Esophagus squamous epithelium (tissue), 4 donors: ENCODE measurements around the gene ZNF765.

Experiments used
- CTCF ChIP-seq, 6 experiments: fragments of 450-650 bp in 4 of 6; fragments of 200-600 bp in 2 of 6; sonication (generic) in 2 of 6; IDR thresholded peaks; one replicate each; pipeline ENCODE4 v1.5.1; 2016 to 2019; ENCODE audit warnings: antibody characterized with exemption in 6 of 6, mild to moderate bottlenecking in 4 of 6, moderate library complexity in 4 of 6
- POLR2A ChIP-seq, 4 donors: fragments of 450-650 bp; IDR thresholded peaks; one replicate each; pipeline ENCODE4 v1.6.1; 2017; ENCODE audit warnings: antibody characterized with exemption in 4 of 4, mild to moderate bottlenecking in 4 of 4, moderate library complexity in 3 of 4

GRCh38 chr19:53396525-53396868 lies 1.5 kb downstream of the ZNF765 start:
- TF ChIP-seq CTCF (IDR thresholded peaks at IDR 0.05): no peak
- no peak for TF ChIP-seq POLR2A (IDR thresholded peaks at IDR 0.05)
